SU-DHL-6 (cell line): ENCODE measurements around the gene TLCD3B.

Source experiments
- H2AFZ ChIP-seq: fragments of 200-600 bp; sonication (generic); 2 replicates; pipeline ENCODE4 v1.6.1; 2014; ENCODE audit warnings: low read depth, mild to moderate bottlenecking, moderate library complexity, mixed read lengths, antibody characterized with exemption, low read length; ENCODE audit not compliant: severe bottlenecking
- H3F3A ChIP-seq: fragments of 200-600 bp; shearing (Covaris generic); 2 replicates; pipeline ENCODE4 v1.6.0; 2016; ENCODE audit warnings: antibody characterized with exemption, mild to moderate bottlenecking; ENCODE audit not compliant: insufficient read depth
- H3K27ac ChIP-seq: fragments of 200-600 bp; sonication (generic); 2 replicates; pipeline ENCODE4 v1.5.1; 2016; ENCODE audit warnings: low read depth, mild to moderate bottlenecking, low read length, moderate library complexity, mixed read lengths
- H3K27me3 ChIP-seq: fragments of 200-600 bp; sonication (generic), shearing (Covaris generic); 2 replicates; pipeline ENCODE4 v1.6.0; 2014; ENCODE audit warnings: mild to moderate bottlenecking, low read length
- H3K36me3 ChIP-seq: fragments of 200-600 bp; sonication (generic); 2 replicates; pipeline ENCODE4 v1.6.1; 2014; ENCODE audit warnings: mild to moderate bottlenecking, low read length, mixed read lengths
- H3K4me2 ChIP-seq: fragments of 300-600, 200-600 bp; shearing (Covaris generic), sonication (generic); 2 replicates; pipeline ENCODE4 v1.6.0; 2014; ENCODE audit warnings: low read length, low read depth, mild to moderate bottlenecking; ENCODE audit not compliant: poor library complexity, severe bottlenecking
- H3K4me3 ChIP-seq: fragments of 200-600 bp; sonication (generic); 2 replicates; pipeline ENCODE4 v1.5.1; 2014; ENCODE audit warnings: antibody characterized with exemption, low read length, mild to moderate bottlenecking, mixed read lengths; ENCODE audit not compliant: insufficient read depth, poor library complexity, severe bottlenecking
- H3K79me2 ChIP-seq: fragments of 200-600 bp; sonication (generic); 2 replicates; pipeline ENCODE4 v1.6.1; 2014; ENCODE audit warnings: mild to moderate bottlenecking, low read length, moderate library complexity; ENCODE audit not compliant: insufficient read depth
- H3K9ac ChIP-seq: fragments of 200-600 bp; sonication (generic); 2 replicates; pipeline ENCODE4 v1.7.0; 2014; ENCODE audit warnings: mild to moderate bottlenecking, low read length
- H3K9me2 ChIP-seq: fragments of 200-600 bp; sonication (generic); replicated peaks from 2 replicates; pipeline ENCODE4 v1.6.1; 2014; ENCODE audit warnings: low read length; ENCODE audit not compliant: insufficient read depth
- H3K9me3 ChIP-seq: fragments of 200-600 bp; sonication (generic); 2 replicates; pipeline ENCODE4 v1.6.1; 2014; ENCODE audit warnings: low read length, mixed read lengths; ENCODE audit not compliant: insufficient read depth
- H4K20me1 ChIP-seq: fragments of 200-600 bp; sonication (generic); 2 replicates; pipeline ENCODE4 v1.6.1; 2014; ENCODE audit warnings: low read depth, mild to moderate bottlenecking, antibody characterized with exemption, low read length, moderate library complexity, mixed read lengths
- EZH2phosphoT487 ChIP-seq: fragments of 200-600 bp; sonication (generic), shearing (Covaris generic); conservative IDR thresholded peaks from 2 replicates; pipeline ENCODE4 v1.6.1; 2018; ENCODE audit warnings: mild to moderate bottlenecking, antibody characterized with exemption, low read length, moderate library complexity, mixed read lengths
- TF ChIP-seq, protein P1 (sequence below): fragments of 200-600 bp; sonication (generic); IDR thresholded peaks from one replicate; pipeline ENCODE4 v1.5.1; 2017; ENCODE audit warnings: antibody characterized with exemption, mild to moderate bottlenecking, low read length, moderate library complexity; ENCODE audit not compliant: insufficient read depth, poor library complexity, severe bottlenecking

The TLCD3B gene

DNA sequence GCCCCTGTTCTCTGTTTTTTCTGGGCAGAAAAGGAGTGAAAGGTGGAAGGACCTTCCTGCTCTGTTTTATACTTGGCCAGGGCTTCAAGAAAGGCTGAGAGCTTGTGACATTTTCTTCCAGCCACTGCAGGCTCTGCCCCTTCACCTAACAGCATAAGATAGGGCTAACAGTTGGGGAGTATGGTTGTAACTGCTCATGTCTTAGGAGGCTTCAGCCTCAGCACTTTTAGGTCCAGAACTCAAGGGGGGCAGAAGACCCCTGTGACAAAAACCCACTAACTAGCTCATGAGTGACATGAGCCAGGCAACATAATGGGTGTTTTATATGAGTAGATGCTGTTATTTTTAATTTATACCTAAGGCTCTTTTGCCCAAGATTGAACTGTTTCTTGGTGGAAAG lies 39.4 kb upstream of the TLCD3B start:
- TF ChIP-seq, protein P1, sequence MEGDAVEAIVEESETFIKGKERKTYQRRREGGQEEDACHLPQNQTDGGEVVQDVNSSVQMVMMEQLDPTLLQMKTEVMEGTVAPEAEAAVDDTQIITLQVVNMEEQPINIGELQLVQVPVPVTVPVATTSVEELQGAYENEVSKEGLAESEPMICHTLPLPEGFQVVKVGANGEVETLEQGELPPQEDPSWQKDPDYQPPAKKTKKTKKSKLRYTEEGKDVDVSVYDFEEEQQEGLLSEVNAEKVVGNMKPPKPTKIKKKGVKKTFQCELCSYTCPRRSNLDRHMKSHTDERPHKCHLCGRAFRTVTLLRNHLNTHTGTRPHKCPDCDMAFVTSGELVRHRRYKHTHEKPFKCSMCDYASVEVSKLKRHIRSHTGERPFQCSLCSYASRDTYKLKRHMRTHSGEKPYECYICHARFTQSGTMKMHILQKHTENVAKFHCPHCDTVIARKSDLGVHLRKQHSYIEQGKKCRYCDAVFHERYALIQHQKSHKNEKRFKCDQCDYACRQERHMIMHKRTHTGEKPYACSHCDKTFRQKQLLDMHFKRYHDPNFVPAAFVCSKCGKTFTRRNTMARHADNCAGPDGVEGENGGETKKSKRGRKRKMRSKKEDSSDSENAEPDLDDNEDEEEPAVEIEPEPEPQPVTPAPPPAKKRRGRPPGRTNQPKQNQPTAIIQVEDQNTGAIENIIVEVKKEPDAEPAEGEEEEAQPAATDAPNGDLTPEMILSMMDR, result no peak
- TF ChIP-seq EZH2phosphoT487, result no peak
- no peaks in the 10 kb centered on the region for H3K27me3 ChIP-seq
- no peak overlapping the region for H3K4me3 ChIP-seq
- no peaks in the 10 kb centered on the region for H3K9me2 ChIP-seq
- H3K9me3 ChIP-seq, result no peaks in the 10 kb centered on the region
- no peak overlapping the region for H2AFZ ChIP-seq
- no peaks in the 10 kb centered on the region; the same call in 1 of the 2 replicates for H4K20me1 ChIP-seq
- H3K79me2 ChIP-seq, result peaks cover 26% of the 10 kb centered on the region
- no peak overlapping the region for H3K9ac ChIP-seq
- no peak overlapping the region for H3K27ac ChIP-seq
- H3F3A ChIP-seq, result peaks cover 47% of the 10 kb centered on the region
- H3K4me2 ChIP-seq, result no peak overlapping the region
- peaks cover 16% of the 10 kb centered on the region for H3K36me3 ChIP-seq

DNA sequence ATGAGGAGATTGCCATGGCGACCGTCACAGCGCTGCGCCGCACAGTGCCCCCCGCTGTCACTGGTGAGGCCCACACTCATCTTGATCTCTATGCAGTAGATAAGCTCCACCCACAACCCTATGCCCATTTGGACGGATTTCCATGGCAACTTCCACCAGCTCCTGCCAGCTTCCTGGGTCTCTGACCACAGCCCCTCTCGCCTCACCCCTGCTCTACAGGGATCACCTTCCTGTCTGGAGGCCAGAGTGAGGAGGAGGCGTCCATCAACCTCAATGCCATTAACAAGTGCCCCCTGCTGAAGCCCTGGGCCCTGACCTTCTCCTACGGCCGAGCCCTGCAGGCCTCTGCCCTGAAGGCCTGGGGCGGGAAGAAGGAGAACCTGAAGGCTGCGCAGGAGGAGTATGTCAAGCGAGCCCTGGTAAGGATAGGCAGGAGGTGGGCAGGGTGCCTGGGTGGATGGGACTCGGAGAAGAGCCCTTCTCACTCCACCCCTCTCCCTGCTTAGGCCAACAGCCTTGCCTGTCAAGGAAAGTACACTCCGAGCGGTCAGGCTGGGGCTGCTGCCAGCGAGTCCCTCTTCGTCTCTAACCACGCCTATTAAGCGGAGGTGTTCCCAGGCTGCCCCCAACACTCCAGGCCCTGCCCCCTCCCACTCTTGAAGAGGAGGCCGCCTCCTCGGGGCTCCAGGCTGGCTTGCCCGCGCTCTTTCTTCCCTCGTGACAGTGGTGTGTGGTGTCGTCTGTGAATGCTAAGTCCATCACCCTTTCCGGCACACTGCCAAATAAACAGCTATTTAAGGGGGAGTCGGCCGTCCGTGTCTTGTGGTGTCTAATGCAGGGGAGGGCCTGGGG lies 38.8 kb upstream of the TLCD3B start:
- Histone ChIP-seq H3K4me2 (no peak overlapping the region), H3K9me3 (no peaks in the 10 kb centered on the region), H3F3A (peaks cover 40% of the 10 kb centered on the region), H3K4me3 (no peak overlapping the region), H3K27ac (no peak overlapping the region), H3K9me2 (no peaks in the 10 kb centered on the region), H3K9ac (no peak overlapping the region), H3K79me2 (peaks cover 27% of the 10 kb centered on the region), H3K27me3 (no peaks in the 10 kb centered on the region), H3K36me3 (peaks cover 16% of the 10 kb centered on the region), H2AFZ (no peak overlapping the region), H4K20me1 (no peaks in the 10 kb centered on the region; the same call in 1 of the 2 replicates)
- TF ChIP-seq, protein P1, result no peak
- TF ChIP-seq EZH2phosphoT487, result no peak

DNA sequence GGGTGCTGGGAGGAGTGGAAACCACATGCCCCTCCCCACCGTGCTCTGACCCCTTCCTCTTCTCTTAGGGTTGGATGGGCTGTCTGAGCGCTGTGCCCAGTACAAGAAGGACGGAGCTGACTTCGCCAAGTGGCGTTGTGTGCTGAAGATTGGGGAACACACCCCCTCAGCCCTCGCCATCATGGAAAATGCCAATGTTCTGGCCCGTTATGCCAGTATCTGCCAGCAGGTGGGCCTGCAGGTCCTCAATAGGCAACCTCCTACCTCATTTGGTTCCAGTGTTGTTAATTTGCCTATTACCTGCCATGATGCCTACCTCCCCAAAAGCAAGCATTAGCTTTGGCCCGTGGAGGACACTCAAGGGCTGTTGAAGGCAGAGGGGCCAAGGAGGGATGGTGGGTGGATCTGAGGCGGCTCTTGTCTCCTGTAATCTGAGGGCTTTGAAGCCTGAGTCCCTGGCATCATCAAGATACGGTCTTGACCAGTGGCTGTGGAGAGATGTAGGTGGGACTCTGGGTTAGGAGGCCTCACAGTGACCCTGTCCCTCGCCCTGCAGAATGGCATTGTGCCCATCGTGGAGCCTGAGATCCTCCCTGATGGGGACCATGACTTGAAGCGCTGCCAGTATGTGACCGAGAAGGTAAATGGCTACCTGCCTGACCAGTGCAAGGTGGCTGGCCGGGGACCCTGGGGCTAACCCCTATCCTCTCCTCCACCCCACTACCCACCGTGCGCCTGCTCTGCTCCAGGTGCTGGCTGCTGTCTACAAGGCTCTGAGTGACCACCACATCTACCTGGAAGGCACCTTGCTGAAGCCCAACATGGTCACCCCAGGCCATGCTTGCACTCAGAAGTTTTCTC lies 37.9 kb upstream of the TLCD3B start:
- H2AFZ ChIP-seq, result no peak overlapping the region
- H3K79me2 ChIP-seq, result peaks cover 34% of the 10 kb centered on the region
- no peak for TF ChIP-seq EZH2phosphoT487
- TF ChIP-seq, protein P1, result no peak
- H3K9me3 ChIP-seq, result no peaks in the 10 kb centered on the region
- peaks cover 32% of the 10 kb centered on the region for H3F3A ChIP-seq
- H3K9me2 ChIP-seq, result no peaks in the 10 kb centered on the region
- H3K4me3 ChIP-seq, result no peak overlapping the region
- no peaks in the 10 kb centered on the region; the same call in 1 of the 2 replicates for H4K20me1 ChIP-seq
- no peak overlapping the region for H3K27ac ChIP-seq
- H3K4me2 ChIP-seq, result no peak overlapping the region
- no peaks in the 10 kb centered on the region for H3K27me3 ChIP-seq
- no peak overlapping the region for H3K9ac ChIP-seq
- H3K36me3 ChIP-seq, result peaks cover 16% of the 10 kb centered on the region
